HepG2 (cell line): ENCODE data around the gene ATP8B2. TPM values are rescaled to one million over a fixed set of nuclear protein-coding genes. Genes with fewer than 3 reads are reported as not detected.

Source experiments
- ADNP ChIP-seq: sonication (generic); formaldehyde crosslinking; IDR thresholded peaks from 2 replicates; pipeline ENCODE4 v1.4.0; 2020; ENCODE audit warnings: missing genetic modification reagents
- AGO2 ChIP-seq: fragments of 200-400 bp; formaldehyde crosslinking; optimal IDR thresholded peaks from 2 replicates; pipeline ENCODE3; 2017; ENCODE audit warnings: mild to moderate bottlenecking, low read depth, low read length, moderate library complexity
- GTF2F1 ChIP-seq: fragments of 150-350 bp; IDR thresholded peaks from 2 replicates; pipeline ENCODE4 v1.6.1; 2014; ENCODE audit warnings: low read length
- MAFK ChIP-seq, 2 experiments: IDR thresholded peaks in 1 of 2; conservative IDR thresholded peaks in 1 of 2; 2 replicates each; pipeline ENCODE4 v1.6.1; 2011; ENCODE audit warnings: improper control_type of control experiment in 2 of 2, low read length in 2 of 2
- PAWR ChIP-seq: sonication (generic); formaldehyde crosslinking; IDR thresholded peaks from 2 replicates; pipeline ENCODE4 v1.4.0; 2020; ENCODE audit warnings: missing genetic modification reagents, mild to moderate bottlenecking, borderline replicate concordance
- PAX8 ChIP-seq: sonication (generic); formaldehyde crosslinking; IDR thresholded peaks from 2 replicates; pipeline ENCODE4 v1.8.0; 2022; ENCODE audit warnings: mild to moderate bottlenecking, missing genetic modification reagents, borderline replicate concordance
- PHF21A ChIP-seq: sonication (generic); formaldehyde crosslinking; IDR thresholded peaks from 2 replicates; pipeline ENCODE4 v1.5.0; 2020; ENCODE audit warnings: mild to moderate bottlenecking, missing genetic modification reagents
- RXRA ChIP-seq: sonication (generic); formaldehyde crosslinking; IDR thresholded peaks from 2 replicates; pipeline ENCODE4 v1.5.1; 2020; ENCODE audit warnings: missing genetic modification reagents
- SP1 ChIP-seq, 2 experiments: fragments of 450-650 bp in 1 of 2; sonication (generic) in 1 of 2; formaldehyde crosslinking in 1 of 2; IDR thresholded peaks; 2 replicates each; pipeline versions ENCODE4 v1.4.0 to v1.6.1; 2016 to 2020; ENCODE audit warnings: missing genetic modification reagents in 1 of 2
- ZBTB42 ChIP-seq: sonication (generic); formaldehyde crosslinking; IDR thresholded peaks from 2 replicates; pipeline ENCODE4 v1.5.0; 2020; ENCODE audit warnings: mild to moderate bottlenecking, missing genetic modification reagents
- ZFX ChIP-seq: sonication (generic); formaldehyde crosslinking; IDR thresholded peaks from 2 replicates; pipeline ENCODE4 v1.4.0; 2020; ENCODE audit warnings: mild to moderate bottlenecking, low read depth, missing genetic modification reagents, moderate library complexity
- ZNF160 ChIP-seq: sonication (generic); formaldehyde crosslinking; IDR thresholded peaks from 2 replicates; pipeline ENCODE4 v1.8.0; 2022; ENCODE audit warnings: mild to moderate bottlenecking, inconsistent platforms, missing genetic modification reagents
- ZNF256 ChIP-seq: sonication (generic); formaldehyde crosslinking; conservative IDR thresholded peaks from 2 replicates; pipeline ENCODE4 v1.4.0; 2020; ENCODE audit warnings: missing genetic modification reagents
- ZNF550 ChIP-seq: sonication (generic); formaldehyde crosslinking; IDR thresholded peaks from 2 replicates; pipeline ENCODE4 v1.4.0; 2020; ENCODE audit warnings: mild to moderate bottlenecking, missing genetic modification reagents, borderline replicate concordance
- polyA plus RNA-seq, 8 experiments: library from polyadenylated mRNA; depleted of rRNA in 3 of 8; stranded (reverse) in 7 of 8; unstranded in 1 of 8; fragments of >200 nt; fragmentation: Illumina TruSeq in 4 of 8; extraction: Trizol in 4 of 8; gene quantifications; 2 replicates each; pipeline versions ENCODE4 v1.2.1 to v1.2.3, GENCODE V29; 2011 to 2016; ENCODE audit warnings: low read depth in 4 of 8, missing spikeins in 1 of 8, mixed read lengths in 1 of 8; ENCODE audit not compliant: insufficient read depth in 1 of 8
- total RNA-seq, 5 experiments: library from RNA; depleted of rRNA; stranded (reverse); fragments of >200 nt; fragmentation: Illumina TruSeq; extraction: Trizol; gene quantifications; 2 replicates each; pipeline ENCODE4 v1.2.3, GENCODE V29; 2016; ENCODE audit warnings: low read depth in 1 of 5
- TF ChIP-seq, protein P1 (sequence below): sonication (generic); formaldehyde crosslinking; IDR thresholded peaks from 2 replicates; pipeline ENCODE4 v1.4.0; 2020; ENCODE audit warnings: missing genetic modification reagents
- TF ChIP-seq, protein P2 (sequence below): sonication (generic); formaldehyde crosslinking; IDR thresholded peaks from 2 replicates; pipeline ENCODE4 v1.4.0; 2020; ENCODE audit warnings: missing genetic modification reagents, borderline replicate concordance
- TF ChIP-seq, protein P3 (sequence below): sonication (generic); formaldehyde crosslinking; IDR thresholded peaks from 2 replicates; pipeline ENCODE4 v1.5.0; 2020; ENCODE audit warnings: mild to moderate bottlenecking, low read depth, missing genetic modification reagents, borderline replicate concordance
- TF ChIP-seq, protein P4 (sequence below): sonication (generic); formaldehyde crosslinking; IDR thresholded peaks from 2 replicates; pipeline ENCODE4 v1.5.0; 2020; ENCODE audit warnings: missing genetic modification reagents

Gene ATP8B2
- total and polyA plus RNA-seq, 2 of the 13 experiments (the other 11 are each of a cell fraction or from before 2014, with no cell fraction given): 20.4 to 39.3 TPM

DNA sequence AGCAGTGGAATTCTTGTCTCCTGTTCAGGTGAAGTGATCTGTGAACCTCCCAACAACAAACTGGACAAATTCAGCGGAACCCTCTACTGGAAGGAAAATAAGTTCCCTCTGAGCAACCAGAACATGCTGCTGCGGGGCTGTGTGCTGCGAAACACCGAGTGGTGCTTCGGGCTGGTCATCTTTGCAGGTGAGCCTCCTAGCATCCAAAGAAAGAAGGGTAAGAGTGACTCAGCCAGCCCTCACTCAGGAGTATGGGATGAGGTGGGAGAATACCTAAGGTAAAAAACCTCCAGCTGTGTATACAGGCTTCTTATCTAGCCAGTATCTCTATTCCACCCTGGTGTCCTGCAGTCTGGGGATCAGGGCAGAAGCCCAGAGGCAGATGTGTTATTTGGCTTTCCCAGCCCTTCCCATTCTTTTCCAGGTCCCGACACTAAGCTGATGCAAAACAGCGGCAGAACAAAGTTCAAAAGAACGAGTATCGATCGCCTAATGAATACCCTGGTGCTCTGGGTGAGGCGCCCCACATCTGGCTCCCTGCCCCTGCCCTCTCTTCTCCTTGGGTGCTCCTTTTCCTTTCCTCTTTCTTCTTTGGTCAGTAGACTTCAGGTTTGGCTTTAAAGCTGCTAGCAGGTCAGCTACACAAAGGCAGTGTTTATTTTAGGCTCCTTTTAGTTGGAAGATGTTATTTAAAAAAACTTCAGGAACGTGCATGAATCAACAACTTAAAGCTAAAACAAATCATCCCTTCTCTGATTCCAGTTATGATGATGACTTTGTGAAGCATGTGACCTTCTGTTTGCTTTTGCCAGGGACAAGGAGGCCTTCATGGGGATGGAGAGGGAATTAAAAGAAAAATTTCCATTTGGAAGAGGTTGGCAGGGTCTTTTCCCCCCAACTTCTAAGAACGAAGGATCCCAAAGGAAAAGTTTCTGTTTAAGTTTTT, 9.0 kb downstream of the ATP8B2 start (continued):
- TF ChIP-seq, protein P1, sequence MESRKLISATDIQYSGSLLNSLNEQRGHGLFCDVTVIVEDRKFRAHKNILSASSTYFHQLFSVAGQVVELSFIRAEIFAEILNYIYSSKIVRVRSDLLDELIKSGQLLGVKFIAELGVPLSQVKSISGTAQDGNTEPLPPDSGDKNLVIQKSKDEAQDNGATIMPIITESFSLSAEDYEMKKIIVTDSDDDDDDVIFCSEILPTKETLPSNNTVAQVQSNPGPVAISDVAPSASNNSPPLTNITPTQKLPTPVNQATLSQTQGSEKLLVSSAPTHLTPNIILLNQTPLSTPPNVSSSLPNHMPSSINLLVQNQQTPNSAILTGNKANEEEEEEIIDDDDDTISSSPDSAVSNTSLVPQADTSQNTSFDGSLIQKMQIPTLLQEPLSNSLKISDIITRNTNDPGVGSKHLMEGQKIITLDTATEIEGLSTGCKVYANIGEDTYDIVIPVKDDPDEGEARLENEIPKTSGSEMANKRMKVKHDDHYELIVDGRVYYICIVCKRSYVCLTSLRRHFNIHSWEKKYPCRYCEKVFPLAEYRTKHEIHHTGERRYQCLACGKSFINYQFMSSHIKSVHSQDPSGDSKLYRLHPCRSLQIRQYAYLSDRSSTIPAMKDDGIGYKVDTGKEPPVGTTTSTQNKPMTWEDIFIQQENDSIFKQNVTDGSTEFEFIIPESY (CRISPR knock-in tag): peak; percentile 4; the same call in 1 of the 2 replicates
- TF ChIP-seq, protein P2, sequence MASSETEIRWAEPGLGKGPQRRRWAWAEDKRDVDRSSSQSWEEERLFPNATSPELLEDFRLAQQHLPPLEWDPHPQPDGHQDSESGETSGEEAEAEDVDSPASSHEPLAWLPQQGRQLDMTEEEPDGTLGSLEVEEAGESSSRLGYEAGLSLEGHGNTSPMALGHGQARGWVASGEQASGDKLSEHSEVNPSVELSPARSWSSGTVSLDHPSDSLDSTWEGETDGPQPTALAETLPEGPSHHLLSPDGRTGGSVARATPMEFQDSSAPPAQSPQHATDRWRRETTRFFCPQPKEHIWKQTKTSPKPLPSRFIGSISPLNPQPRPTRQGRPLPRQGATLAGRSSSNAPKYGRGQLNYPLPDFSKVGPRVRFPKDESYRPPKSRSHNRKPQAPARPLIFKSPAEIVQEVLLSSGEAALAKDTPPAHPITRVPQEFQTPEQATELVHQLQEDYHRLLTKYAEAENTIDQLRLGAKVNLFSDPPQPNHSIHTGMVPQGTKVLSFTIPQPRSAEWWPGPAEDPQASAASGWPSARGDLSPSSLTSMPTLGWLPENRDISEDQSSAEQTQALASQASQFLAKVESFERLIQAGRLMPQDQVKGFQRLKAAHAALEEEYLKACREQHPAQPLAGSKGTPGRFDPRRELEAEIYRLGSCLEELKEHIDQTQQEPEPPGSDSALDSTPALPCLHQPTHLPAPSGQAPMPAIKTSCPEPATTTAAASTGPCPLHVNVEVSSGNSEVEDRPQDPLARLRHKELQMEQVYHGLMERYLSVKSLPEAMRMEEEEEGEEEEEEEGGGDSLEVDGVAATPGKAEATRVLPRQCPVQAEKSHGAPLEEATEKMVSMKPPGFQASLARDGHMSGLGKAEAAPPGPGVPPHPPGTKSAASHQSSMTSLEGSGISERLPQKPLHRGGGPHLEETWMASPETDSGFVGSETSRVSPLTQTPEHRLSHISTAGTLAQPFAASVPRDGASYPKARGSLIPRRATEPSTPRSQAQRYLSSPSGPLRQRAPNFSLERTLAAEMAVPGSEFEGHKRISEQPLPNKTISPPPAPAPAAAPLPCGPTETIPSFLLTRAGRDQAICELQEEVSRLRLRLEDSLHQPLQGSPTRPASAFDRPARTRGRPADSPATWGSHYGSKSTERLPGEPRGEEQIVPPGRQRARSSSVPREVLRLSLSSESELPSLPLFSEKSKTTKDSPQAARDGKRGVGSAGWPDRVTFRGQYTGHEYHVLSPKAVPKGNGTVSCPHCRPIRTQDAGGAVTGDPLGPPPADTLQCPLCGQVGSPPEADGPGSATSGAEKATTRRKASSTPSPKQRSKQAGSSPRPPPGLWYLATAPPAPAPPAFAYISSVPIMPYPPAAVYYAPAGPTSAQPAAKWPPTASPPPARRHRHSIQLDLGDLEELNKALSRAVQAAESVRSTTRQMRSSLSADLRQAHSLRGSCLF (CRISPR knock-in tag): no peak
- no peak for TF ChIP-seq SP1 (IDR thresholded peaks at IDR 0.05)
- TF ChIP-seq SP1 (CRISPR knock-in tag; IDR thresholded peaks at IDR 0.05): no peak
- TF ChIP-seq, protein P3, sequence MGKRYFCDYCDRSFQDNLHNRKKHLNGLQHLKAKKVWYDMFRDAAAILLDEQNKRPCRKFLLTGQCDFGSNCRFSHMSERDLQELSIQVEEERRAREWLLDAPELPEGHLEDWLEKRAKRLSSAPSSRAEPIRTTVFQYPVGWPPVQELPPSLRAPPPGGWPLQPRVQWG: no peak
- no peak for TF ChIP-seq AGO2
- TF ChIP-seq ZFX (CRISPR knock-in tag): no peak
- TF ChIP-seq GTF2F1: no peak
- TF ChIP-seq ADNP: 0 out of 2 replicates have a peak, but pooled peaks have one; percentile 25
- TF ChIP-seq, protein P4, sequence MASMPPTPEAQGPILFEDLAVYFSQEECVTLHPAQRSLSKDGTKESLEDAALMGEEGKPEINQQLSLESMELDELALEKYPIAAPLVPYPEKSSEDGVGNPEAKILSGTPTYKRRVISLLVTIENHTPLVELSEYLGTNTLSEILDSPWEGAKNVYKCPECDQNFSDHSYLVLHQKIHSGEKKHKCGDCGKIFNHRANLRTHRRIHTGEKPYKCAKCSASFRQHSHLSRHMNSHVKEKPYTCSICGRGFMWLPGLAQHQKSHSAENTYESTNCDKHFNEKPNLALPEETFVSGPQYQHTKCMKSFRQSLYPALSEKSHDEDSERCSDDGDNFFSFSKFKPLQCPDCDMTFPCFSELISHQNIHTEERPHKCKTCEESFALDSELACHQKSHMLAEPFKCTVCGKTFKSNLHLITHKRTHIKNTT (CRISPR knock-in tag): no peak
- peak; percentile 41; the same call in 1 of the 2 replicates for TF ChIP-seq RXRA (CRISPR knock-in tag)
- TF ChIP-seq PAX8: no peak
- no peak for TF ChIP-seq ZNF256 (CRISPR knock-in tag)
- no peak for TF ChIP-seq PAWR (CRISPR knock-in tag)
- 0 out of 2 replicates have a peak, but pooled peaks have one; percentile 77 for TF ChIP-seq ZNF550 (CRISPR knock-in tag)
- TF ChIP-seq MAFK (conservative IDR thresholded peaks at IDR 0.05 in 1 of 2, IDR thresholded peaks at IDR 0.05 in 1 of 2; ENCODE audit: low read length in 2 of 2): no peak
- peak; percentile 99 for TF ChIP-seq ZBTB42 (CRISPR knock-in tag)
- TF ChIP-seq ZNF160 (CRISPR knock-in tag): no peak
- TF ChIP-seq PHF21A (CRISPR knock-in tag): peak; percentile 79
